ENCODE measurements around the gene INO80D. TPM values are rescaled to one million over a fixed set of nuclear protein-coding genes. Genes with fewer than 3 reads are reported as not detected.

The INO80D gene, protein sequence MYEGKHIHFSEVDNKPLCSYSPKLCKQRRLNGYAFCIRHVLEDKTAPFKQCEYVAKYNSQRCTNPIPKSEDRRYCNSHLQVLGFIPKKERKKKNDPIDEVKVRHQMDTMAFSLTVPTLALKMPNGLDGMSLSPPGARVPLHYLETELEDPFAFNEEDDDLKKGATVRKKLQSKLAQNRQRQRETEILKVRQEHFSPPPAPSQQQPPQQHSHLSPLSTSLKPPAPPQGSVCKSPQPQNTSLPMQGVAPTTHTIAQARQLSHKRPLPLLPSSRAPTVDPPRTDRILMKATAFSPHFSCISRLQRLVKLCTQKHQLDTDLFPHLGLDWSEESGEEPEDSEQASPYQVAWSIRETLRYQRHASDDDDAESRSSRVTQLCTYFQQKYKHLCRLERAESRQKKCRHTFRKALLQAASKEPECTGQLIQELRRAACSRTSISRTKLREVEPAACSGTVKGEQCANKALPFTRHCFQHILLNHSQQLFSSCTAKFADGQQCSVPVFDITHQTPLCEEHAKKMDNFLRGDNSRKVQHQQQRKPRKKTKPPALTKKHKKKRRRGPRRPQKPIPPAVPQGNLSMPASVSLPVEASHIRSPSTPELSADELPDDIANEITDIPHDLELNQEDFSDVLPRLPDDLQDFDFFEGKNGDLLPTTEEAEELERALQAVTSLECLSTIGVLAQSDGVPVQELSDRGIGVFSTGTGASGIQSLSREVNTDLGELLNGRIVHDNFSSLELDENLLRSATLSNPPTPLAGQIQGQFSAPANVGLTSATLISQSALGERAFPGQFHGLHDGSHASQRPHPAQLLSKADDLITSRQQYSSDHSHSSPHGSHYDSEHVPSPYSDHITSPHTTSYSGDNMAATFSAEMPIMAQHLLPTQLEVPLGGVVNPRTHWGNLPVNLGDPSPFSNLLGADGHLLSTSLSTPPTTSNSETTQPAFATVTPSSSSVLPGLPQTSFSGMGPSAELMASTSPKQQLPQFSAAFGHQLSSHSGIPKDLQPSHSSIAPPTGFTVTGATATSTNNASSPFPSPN
- 4.0 and 6.9 TPM in 2 replicates for total RNA-seq (2014; rRNA removed; shearing (Covaris generic))

DNA sequence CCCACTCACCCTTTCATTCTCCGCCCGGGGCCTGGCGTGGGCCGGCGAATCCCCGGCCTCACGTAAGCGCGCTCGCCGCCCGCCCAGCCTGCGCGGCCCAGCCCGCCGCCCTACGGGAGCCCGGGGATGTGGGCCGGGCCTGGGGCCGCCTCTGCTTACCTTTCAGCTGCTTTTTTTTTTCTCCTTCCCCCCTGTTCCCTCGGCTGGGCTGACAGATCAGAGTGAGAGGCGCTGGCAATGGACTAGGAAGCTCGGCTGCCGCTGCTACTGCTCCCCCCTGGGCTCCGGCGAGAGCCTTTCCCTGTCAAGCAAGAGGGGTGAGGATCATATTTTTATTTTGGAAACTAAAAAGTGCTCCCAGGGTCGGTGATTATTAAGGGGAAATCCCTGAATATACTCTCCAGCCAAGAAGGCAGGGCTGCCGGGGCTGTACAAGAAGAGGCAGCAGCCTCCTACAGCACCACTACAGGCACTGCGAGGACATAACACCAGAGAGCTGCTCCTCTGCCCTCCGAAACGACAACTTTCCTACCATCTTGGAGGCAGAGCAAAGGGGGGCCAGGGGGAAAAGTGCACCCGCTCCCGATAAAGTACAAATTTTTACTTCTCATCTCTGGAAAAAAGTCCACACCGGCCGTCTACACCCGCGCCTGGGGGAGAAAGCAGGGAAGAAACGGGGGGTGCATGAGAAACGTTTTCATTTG, at the start of gene INO80D:
Gene INO80D, minus strand, starts transcription at position 433 of the 704 bp plus-strand sequence. CDS start 23,158 bp downstream, outside the sequence.

Small RNA genes lying within 50 kb of the gene (small RNA-seq; reads per million reads assigned to genes)
- gene RF00006 (not detected), gene RF00019 (not detected)

Other genes starting within 250 kb of the INO80D start
- 69.9 and 77.5 TPM in 2 replicates for gene NDUFS1, start 73.3 kb upstream of the INO80D start, total RNA-seq (2014; rRNA removed; shearing (Covaris generic))
- gene EEF1B2, start 73.7 kb upstream of the INO80D start, total RNA-seq (2014; rRNA removed; shearing (Covaris generic)) = 535 and 568 TPM in 2 replicates
- gene ZDBF2, start 188.5 kb upstream of the INO80D start, total RNA-seq (2014; rRNA removed; shearing (Covaris generic)) = 10.5 and 11.1 TPM in 2 replicates